ENCODE measurements around the gene PHF11.

GRCh38 chr13:49538404-49538803 is 42.7 kb downstream of the PHF11 start:
- no peak for TF ChIP-seq EZH2 (IDR thresholded peaks at IDR 0.05; ENCODE audit: low read length, missing control alignments)
- TF ChIP-seq CTCF (conservative IDR thresholded peaks at IDR 0.05 in 1 of 2, IDR thresholded peaks at IDR 0.05 in 1 of 2; ENCODE audit: low read depth in 1 of 2, low read length in 2 of 2) = no peak

Measured in fibroblast of lung (primary cell).